ENCODE measurements around the gene GCH1.
"Not testable (repeated sequence)": the region's sequence is repeated elsewhere in the genome, so short reads cannot be mapped to it uniquely, and the experiment has no call there.

The GCH1 gene

DNA sequence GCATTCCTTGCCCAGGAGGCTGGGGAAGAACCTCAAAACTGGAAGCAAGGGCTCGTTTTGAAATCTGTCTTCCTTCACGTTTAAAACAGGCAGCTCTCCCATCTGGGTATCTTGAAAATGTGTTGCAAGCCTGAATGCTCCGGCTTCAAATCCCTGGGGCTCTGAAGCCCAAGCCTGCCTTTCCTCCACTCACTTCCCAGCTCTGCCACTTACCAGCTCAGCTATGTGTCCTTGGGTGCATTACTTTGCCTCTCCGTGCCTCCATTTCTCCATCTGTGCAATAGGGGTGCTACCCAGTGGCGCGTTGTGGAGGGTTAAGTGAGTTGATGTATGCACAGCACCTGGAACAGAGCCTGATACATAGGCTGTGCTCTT, 97.6 kb downstream of the GCH1 start:
- no peak overlapping the region for H3K27ac ChIP-seq (ENCODE audit: low read depth, low read length)
- no peak overlapping the region for H3K4me3 ChIP-seq (ENCODE audit: low read depth in 1 of 2, low read length in 2 of 2)
- no peaks in the 10 kb centered on the region for H3K27me3 ChIP-seq (ENCODE audit: control insufficient read depth in 1 of 2, insufficient read depth in 2 of 2, low read length in 2 of 2)
- no peaks in the 10 kb centered on the region for H3K36me3 ChIP-seq (ENCODE audit: insufficient read depth, low read length)
- H3K4me1 ChIP-seq (ENCODE audit: insufficient read depth, low read length), result no peaks in the 10 kb centered on the region
- no peak overlapping the region for H3K9ac ChIP-seq (ENCODE audit: low read length)
- no peaks in the 10 kb centered on the region for H3K9me3 ChIP-seq (ENCODE audit: low read length)

DNA sequence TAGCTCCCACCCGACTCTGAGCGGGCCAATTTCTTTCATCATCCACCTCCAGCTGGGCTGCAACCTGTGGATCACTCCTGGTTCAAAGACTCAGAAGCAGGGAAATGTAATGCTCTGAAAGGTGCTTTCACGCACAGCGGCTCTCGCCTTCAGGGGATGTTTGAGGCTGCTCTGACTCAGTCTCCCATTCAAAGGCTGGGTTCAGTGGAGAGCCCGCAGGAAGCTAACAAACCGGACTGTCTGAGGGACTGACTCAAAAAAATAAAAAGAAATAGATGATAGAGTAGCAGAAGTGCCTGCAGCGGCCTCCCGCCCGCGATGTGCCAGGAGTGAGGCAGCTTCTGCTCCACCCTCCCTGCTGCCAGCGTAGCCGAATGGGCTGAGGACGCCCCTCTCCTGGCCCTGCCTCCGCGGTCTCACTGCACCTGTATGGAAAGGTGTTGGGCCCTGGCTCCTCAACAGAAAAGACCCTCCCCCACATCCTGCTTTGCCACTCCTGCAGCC, 98.0 kb downstream of the GCH1 start:
- no peak overlapping the region for H3K9ac ChIP-seq (ENCODE audit: low read length)
- H3K4me3 ChIP-seq (ENCODE audit: low read depth in 1 of 2, low read length in 2 of 2), result no peak overlapping the region
- H3K27ac ChIP-seq (ENCODE audit: low read depth, low read length), result no peak overlapping the region
- no peaks in the 10 kb centered on the region for H3K4me1 ChIP-seq (ENCODE audit: insufficient read depth, low read length)
- H3K27me3 ChIP-seq (ENCODE audit: control insufficient read depth in 1 of 2, insufficient read depth in 2 of 2, low read length in 2 of 2), result no peaks in the 10 kb centered on the region
- no peaks in the 10 kb centered on the region for H3K36me3 ChIP-seq (ENCODE audit: insufficient read depth, low read length)
- no peaks in the 10 kb centered on the region for H3K9me3 ChIP-seq (ENCODE audit: low read length)

DNA sequence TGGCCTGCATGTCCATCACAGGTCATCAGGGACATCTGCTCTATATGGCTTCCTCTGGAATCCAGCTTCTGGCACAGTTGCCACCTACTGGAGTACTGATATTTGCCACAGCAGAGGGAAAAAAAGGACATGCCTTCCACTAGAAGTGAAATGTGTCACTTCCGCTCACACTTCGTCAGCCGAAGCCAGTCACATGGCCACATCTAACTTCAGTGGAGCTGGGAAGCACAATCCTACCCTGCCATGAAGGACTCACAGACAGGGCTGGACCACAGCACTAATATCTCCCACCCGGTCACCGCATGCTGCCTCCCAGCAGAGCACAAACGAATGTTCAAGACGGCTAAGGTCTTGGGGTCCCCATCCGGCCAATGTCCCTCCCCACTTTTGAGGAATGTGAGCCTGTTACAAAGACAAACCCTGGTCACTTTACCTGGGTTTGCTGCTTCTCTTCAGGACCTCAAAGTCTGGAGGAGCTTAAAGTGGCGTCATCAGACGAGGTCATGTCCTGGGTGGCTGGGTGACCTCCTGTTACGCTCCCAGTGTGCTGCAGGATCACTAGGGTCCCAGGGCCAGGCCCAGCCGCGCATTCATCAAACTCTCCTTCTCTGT, 98.6 kb downstream of the GCH1 start:
- no peak overlapping the region for H3K4me3 ChIP-seq (ENCODE audit: low read depth in 1 of 2, low read length in 2 of 2)
- no peaks in the 10 kb centered on the region for H3K27me3 ChIP-seq (ENCODE audit: control insufficient read depth in 1 of 2, insufficient read depth in 2 of 2, low read length in 2 of 2)
- no peak overlapping the region for H3K27ac ChIP-seq (ENCODE audit: low read depth, low read length)
- H3K36me3 ChIP-seq (ENCODE audit: insufficient read depth, low read length), result no peaks in the 10 kb centered on the region
- H3K4me1 ChIP-seq (ENCODE audit: insufficient read depth, low read length), result no peaks in the 10 kb centered on the region
- no peak overlapping the region for H3K9ac ChIP-seq (ENCODE audit: low read length)
- no peaks in the 10 kb centered on the region for H3K9me3 ChIP-seq (ENCODE audit: low read length)

DNA sequence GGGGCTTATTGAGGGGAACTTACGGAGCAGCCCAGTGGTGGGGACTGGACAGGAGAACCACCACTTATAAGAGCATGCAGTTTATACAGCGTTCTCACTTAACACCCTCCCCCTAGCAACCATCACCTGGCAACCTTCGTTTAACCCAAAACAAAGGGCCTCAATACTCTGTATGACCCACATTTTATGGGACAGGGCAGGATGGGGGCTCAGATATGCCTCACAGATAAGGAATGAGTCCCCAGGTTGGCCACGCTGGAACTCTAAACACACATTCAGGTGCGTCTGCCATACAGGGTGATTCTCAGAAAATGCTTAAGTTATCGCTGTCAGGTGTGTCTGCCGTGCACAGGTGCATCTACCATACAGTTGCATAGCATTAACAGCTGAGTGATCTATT, 99.2 kb downstream of the GCH1 start:
- Histone ChIP-seq H3K9ac (ENCODE audit: low read length) (no peak overlapping the region), H3K36me3 (ENCODE audit: insufficient read depth, low read length) (no peaks in the 10 kb centered on the region), H3K9me3 (ENCODE audit: low read length) (no peaks in the 10 kb centered on the region), H3K4me1 (ENCODE audit: insufficient read depth, low read length) (no peaks in the 10 kb centered on the region), H3K4me3 (ENCODE audit: low read depth in 1 of 2, low read length in 2 of 2) (no peak overlapping the region), H3K27me3 (ENCODE audit: control insufficient read depth in 1 of 2, insufficient read depth in 2 of 2, low read length in 2 of 2) (no peaks in the 10 kb centered on the region), H3K27ac (ENCODE audit: low read depth, low read length) (no peak overlapping the region)

DNA sequence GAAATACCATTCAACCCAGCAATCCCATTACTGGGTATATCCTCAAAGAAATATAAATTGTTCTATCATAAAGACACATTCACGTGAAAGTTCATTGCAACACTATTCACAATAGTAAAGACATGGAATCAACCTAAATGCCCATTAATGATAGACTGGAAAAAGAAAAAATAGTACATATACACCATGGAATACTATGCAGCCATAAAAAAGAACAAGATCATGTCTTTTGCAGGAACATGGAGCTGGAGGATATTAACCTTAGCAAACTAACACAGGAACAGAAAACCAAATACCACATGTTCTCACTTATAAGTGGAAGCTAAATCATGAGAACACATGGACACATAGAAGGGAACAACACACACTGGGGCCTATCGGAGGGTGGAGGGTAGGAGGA, 101.1 kb downstream of the GCH1 start:
- not testable (repeated sequence) for H3K4me1 ChIP-seq (ENCODE audit: insufficient read depth, low read length); H3K9ac ChIP-seq (ENCODE audit: low read length); H3K9me3 ChIP-seq (ENCODE audit: low read length); H3K36me3 ChIP-seq (ENCODE audit: insufficient read depth, low read length); H3K27me3 ChIP-seq (ENCODE audit: control insufficient read depth in 1 of 2, insufficient read depth in 2 of 2, low read length in 2 of 2); H3K4me3 ChIP-seq (ENCODE audit: low read depth in 1 of 2, low read length in 2 of 2); H3K27ac ChIP-seq (ENCODE audit: low read depth, low read length)

DNA sequence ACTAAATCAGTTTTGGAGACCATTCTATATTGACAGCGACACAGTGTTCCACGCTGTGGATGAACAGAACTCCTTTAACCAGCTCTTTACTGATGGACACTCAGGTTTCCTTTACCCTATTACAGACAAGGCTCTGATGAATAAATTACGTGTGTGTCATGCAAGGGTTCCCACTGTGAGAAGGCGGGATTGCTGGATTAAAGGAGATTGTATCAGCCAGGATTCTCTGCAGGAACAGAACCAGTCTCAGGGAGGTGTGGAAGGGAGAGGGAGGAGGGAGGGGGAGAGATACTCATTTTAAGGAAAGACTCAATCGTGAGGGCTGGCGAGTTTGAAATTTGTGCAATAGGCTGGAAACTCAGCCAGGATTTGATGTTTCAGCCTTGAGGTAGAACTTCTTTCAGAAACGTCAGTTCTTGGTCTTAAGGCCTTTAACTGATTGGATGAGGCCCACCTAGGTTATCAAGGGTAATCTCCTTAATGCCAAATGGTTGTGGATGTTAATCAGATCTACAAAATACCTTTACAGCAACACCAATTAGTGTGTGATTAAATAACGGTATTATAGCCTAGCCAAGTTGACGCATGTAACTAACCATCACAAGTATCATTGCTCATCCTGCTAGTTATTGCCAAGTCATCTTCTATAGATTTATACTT, 104.0 kb downstream of the GCH1 start:
- Histone ChIP-seq H3K4me3 (ENCODE audit: low read depth in 1 of 2, low read length in 2 of 2) (no peak overlapping the region), H3K9ac (ENCODE audit: low read length) (no peak overlapping the region), H3K36me3 (ENCODE audit: insufficient read depth, low read length) (no peaks in the 10 kb centered on the region), H3K4me1 (ENCODE audit: insufficient read depth, low read length) (no peaks in the 10 kb centered on the region), H3K9me3 (ENCODE audit: low read length) (no peaks in the 10 kb centered on the region), H3K27ac (ENCODE audit: low read depth, low read length) (no peak overlapping the region), H3K27me3 (ENCODE audit: control insufficient read depth in 1 of 2, insufficient read depth in 2 of 2, low read length in 2 of 2) (no peaks in the 10 kb centered on the region)

DNA sequence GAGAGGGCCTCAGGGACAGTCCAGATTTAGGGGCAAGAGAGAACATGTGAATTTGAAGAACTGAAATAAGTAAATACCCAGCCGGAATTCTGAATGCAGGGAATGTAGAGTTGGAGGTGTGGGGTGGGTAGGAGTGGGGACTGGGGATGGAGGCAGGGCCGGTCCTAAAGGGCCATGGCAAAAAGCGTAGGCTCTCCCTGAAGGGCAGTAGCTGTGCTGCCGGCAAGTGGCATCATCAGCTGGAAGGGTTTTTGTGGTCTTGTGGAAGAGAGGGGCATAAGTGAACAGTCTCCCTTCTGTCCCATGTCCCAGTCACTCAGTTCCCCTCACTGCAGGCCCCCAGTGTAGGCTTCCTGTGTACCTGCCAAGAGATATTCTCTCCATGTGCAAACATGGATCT, 104.6 kb downstream of the GCH1 start:
- no peaks in the 10 kb centered on the region for H3K36me3 ChIP-seq (ENCODE audit: insufficient read depth, low read length)
- no peaks in the 10 kb centered on the region for H3K4me1 ChIP-seq (ENCODE audit: insufficient read depth, low read length)

DNA sequence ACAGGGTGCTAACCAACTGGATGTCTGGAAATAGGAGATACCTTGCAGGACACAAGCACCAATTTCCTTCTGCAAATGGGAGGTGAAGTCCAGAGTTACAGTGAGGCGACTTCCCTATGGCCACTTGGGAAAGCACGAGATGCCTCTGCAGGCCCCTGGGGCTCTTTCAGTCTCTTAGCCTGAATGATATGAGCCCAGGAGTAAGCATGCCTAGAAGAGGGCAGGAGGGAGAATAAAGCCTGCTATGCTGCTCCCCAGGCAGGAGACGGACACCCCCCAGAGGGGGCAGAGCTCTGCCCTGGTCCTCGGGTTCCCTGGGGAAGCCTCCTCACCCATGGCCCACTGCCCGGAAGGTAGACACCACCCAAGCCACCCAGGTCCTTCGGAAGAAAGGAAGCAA, 105.1 kb downstream of the GCH1 start:
- H3K4me3 ChIP-seq (ENCODE audit: low read depth in 1 of 2, low read length in 2 of 2), result no peak overlapping the region
- no peaks in the 10 kb centered on the region for H3K4me1 ChIP-seq (ENCODE audit: insufficient read depth, low read length)
- no peak overlapping the region for H3K9ac ChIP-seq (ENCODE audit: low read length)
- no peaks in the 10 kb centered on the region for H3K27me3 ChIP-seq (ENCODE audit: control insufficient read depth in 1 of 2, insufficient read depth in 2 of 2, low read length in 2 of 2)
- H3K36me3 ChIP-seq (ENCODE audit: insufficient read depth, low read length), result no peaks in the 10 kb centered on the region
- H3K9me3 ChIP-seq (ENCODE audit: low read length), result no peaks in the 10 kb centered on the region
- no peak overlapping the region for H3K27ac ChIP-seq (ENCODE audit: low read depth, low read length)

More for the DNA sequence above, 104.6 kb downstream of the GCH1 start:
- no peak overlapping the region for H3K27ac ChIP-seq (ENCODE audit: low read depth, low read length)
- H3K9me3 ChIP-seq (ENCODE audit: low read length), result no peaks in the 10 kb centered on the region
- no peaks in the 10 kb centered on the region for H3K27me3 ChIP-seq (ENCODE audit: control insufficient read depth in 1 of 2, insufficient read depth in 2 of 2, low read length in 2 of 2)
- H3K9ac ChIP-seq (ENCODE audit: low read length), result no peak overlapping the region
- H3K4me3 ChIP-seq (ENCODE audit: low read depth in 1 of 2, low read length in 2 of 2), result no peak overlapping the region

DNA sequence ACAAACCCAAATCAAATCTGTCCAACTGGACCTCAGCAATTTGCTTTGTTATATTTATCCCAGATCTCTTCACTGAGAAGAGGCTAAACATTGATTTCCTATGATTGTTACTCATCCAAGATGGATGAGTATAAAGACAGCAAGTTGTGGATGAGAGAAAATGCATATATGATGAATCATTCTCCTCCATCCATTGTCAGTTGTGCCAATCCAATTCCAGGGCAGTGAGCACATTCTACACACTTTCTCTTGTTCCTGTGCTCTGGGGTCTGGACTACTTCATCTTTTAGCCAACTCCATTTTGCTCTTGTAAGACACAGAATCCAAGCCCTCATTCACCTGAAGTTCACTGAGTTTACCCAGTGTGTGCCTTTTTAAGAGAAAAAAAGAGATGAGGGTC, 105.7 kb downstream of the GCH1 start:
- Histone ChIP-seq H3K9me3 (ENCODE audit: low read length) (no peaks in the 10 kb centered on the region), H3K4me3 (ENCODE audit: low read depth in 1 of 2, low read length in 2 of 2) (no peak overlapping the region), H3K27ac (ENCODE audit: low read depth, low read length) (no peak overlapping the region), H3K27me3 (ENCODE audit: control insufficient read depth in 1 of 2, insufficient read depth in 2 of 2, low read length in 2 of 2) (no peaks in the 10 kb centered on the region), H3K9ac (ENCODE audit: low read length) (no peak overlapping the region), H3K4me1 (ENCODE audit: insufficient read depth, low read length) (no peaks in the 10 kb centered on the region), H3K36me3 (ENCODE audit: insufficient read depth, low read length) (no peaks in the 10 kb centered on the region)

DNA sequence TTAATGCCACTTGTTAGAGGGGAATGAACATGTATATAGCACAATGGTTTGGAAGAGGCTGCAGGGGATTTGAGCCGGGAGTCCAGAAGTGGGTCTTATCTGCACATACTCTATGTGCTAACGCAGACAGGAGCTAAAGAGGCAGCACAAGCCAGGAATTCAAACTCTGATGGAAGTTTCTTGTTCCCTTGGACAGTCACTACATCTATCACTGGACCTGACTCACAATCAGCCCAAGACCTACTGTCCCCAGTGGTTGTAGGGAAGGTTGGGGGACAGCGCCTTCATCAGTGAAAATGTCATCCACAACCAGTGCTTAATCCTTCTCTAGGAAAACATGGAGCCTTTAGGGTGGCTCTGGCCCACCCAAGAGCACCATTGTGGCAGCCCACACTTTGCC, 107.8 kb downstream of the GCH1 start:
- no peaks in the 10 kb centered on the region for H3K27me3 ChIP-seq (ENCODE audit: control insufficient read depth in 1 of 2, insufficient read depth in 2 of 2, low read length in 2 of 2)
- H3K9ac ChIP-seq (ENCODE audit: low read length), result no peak overlapping the region
- no peak overlapping the region for H3K27ac ChIP-seq (ENCODE audit: low read depth, low read length)
- no peaks in the 10 kb centered on the region for H3K9me3 ChIP-seq (ENCODE audit: low read length)
- no peaks in the 10 kb centered on the region for H3K4me1 ChIP-seq (ENCODE audit: insufficient read depth, low read length)
- no peak overlapping the region for H3K4me3 ChIP-seq (ENCODE audit: low read depth in 1 of 2, low read length in 2 of 2)
- H3K36me3 ChIP-seq (ENCODE audit: insufficient read depth, low read length), result peaks cover 14% of the 10 kb centered on the region

DNA sequence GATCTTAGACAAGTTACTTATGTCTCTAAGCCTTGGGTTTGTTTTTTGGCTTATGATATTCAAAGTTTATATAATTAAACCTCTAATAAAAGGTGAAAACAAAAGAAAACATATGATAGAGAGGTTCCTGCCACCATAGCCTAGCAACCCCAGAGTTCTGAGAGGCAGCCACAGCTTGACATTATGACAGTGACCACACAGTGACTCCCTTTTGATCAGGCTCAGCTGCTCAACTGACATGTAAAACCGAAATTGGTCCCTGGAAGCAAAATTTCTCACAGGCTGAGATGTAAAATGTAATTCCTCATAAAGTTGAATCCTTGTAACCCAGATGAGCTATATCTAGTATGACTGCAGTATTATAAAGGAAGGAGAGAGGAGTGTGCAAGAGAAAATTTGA, 108.5 kb downstream of the GCH1 start:
- Histone ChIP-seq H3K36me3 (ENCODE audit: insufficient read depth, low read length) (peaks cover 20% of the 10 kb centered on the region), H3K27ac (ENCODE audit: low read depth, low read length) (no peak overlapping the region), H3K4me1 (ENCODE audit: insufficient read depth, low read length) (no peaks in the 10 kb centered on the region), H3K9ac (ENCODE audit: low read length) (no peak overlapping the region), H3K4me3 (ENCODE audit: low read depth in 1 of 2, low read length in 2 of 2) (no peak overlapping the region), H3K9me3 (ENCODE audit: low read length) (no peaks in the 10 kb centered on the region), H3K27me3 (ENCODE audit: control insufficient read depth in 1 of 2, insufficient read depth in 2 of 2, low read length in 2 of 2) (no peaks in the 10 kb centered on the region)

DNA sequence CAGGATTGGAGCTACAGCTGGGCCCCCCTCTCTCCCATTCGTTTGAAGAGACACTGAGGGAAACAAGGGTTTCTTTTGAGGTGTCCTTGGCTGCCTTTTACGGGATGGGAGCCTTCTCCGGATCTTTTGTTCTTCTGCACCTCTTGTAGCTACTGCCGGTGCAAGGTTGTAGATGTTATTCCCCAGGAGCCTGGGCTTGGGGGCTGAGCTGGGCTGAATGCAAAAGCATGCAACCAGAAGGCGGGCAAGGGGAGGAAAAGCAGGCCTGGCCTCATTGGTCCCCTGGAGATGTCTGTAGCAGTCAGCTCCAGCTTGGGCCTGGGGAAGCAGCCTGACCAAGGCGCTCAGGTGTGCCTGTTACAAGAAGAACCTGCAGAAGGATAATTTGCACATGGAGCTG, 110.3 kb downstream of the GCH1 start:
- H3K27me3 ChIP-seq (ENCODE audit: control insufficient read depth in 1 of 2, insufficient read depth in 2 of 2, low read length in 2 of 2), result no peaks in the 10 kb centered on the region
- no peaks in the 10 kb centered on the region for H3K9me3 ChIP-seq (ENCODE audit: low read length)
- H3K36me3 ChIP-seq (ENCODE audit: insufficient read depth, low read length), result peaks cover 32% of the 10 kb centered on the region
- H3K4me3 ChIP-seq (ENCODE audit: low read depth in 1 of 2, low read length in 2 of 2), result no peak overlapping the region
- H3K9ac ChIP-seq (ENCODE audit: low read length), result no peak overlapping the region
- H3K4me1 ChIP-seq (ENCODE audit: insufficient read depth, low read length), result no peaks in the 10 kb centered on the region
- H3K27ac ChIP-seq (ENCODE audit: low read depth, low read length), result no peak overlapping the region

Measured in muscle layer of colon (tissue), 2 donors.